LNCaP clone FGC (cell line): ENCODE data around the gene USP2.
"Not testable (repeated sequence)": the region's sequence is repeated elsewhere in the genome, so short reads cannot be mapped to it uniquely, and the experiment has no call there.

Experiments used
- DNase-seq: peaks from one replicate; pipeline ENCODE4 v3.0.0-alpha.2; 2011; ENCODE audit warnings: low read depth
- H3K4me3 ChIP-seq: 2 replicates; pipeline ENCODE4 v1.5.1; 2011; ENCODE audit warnings: mild to moderate bottlenecking, low read depth, low read length, control low read depth
- TF ChIP-seq, protein P1 (sequence below): IDR thresholded peaks from 2 replicates; pipeline ENCODE4 v1.5.1; 2012; ENCODE audit warnings: mild to moderate bottlenecking; ENCODE audit not compliant: control insufficient read depth, insufficient read depth; ENCODE audit errors: extremely low read depth

The USP2 gene

GRCh38 chr11:119414321-119414720 is 32.8 kb upstream of the USP2 start:
- H3K4me3 ChIP-seq: no peak overlapping the region
- DNase-seq: no peak
- TF ChIP-seq, protein P1, sequence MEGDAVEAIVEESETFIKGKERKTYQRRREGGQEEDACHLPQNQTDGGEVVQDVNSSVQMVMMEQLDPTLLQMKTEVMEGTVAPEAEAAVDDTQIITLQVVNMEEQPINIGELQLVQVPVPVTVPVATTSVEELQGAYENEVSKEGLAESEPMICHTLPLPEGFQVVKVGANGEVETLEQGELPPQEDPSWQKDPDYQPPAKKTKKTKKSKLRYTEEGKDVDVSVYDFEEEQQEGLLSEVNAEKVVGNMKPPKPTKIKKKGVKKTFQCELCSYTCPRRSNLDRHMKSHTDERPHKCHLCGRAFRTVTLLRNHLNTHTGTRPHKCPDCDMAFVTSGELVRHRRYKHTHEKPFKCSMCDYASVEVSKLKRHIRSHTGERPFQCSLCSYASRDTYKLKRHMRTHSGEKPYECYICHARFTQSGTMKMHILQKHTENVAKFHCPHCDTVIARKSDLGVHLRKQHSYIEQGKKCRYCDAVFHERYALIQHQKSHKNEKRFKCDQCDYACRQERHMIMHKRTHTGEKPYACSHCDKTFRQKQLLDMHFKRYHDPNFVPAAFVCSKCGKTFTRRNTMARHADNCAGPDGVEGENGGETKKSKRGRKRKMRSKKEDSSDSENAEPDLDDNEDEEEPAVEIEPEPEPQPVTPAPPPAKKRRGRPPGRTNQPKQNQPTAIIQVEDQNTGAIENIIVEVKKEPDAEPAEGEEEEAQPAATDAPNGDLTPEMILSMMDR: no peak

DNA sequence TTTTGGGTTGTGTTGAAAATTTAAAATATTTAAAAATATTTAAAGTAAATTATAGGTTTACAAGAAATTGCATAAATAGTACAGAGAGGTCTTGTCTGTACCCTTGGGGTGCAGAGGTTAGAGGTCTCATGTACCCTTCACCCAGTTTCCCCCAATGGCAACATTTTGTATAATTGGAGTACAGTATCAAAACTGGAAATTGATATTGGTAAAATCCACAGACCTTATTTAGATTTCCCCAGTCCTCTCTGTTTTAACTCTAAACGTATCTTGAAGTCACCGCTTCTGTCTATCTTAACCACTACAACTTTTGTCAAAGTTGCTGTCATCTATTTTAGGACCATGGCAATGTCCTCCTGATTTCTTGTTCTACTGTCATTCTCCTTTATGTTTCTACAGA is 30.6 kb upstream of the USP2 start:
- TF ChIP-seq, protein P1: no peak
- H3K4me3 ChIP-seq: no peak overlapping the region
- no peak for DNase-seq

DNA sequence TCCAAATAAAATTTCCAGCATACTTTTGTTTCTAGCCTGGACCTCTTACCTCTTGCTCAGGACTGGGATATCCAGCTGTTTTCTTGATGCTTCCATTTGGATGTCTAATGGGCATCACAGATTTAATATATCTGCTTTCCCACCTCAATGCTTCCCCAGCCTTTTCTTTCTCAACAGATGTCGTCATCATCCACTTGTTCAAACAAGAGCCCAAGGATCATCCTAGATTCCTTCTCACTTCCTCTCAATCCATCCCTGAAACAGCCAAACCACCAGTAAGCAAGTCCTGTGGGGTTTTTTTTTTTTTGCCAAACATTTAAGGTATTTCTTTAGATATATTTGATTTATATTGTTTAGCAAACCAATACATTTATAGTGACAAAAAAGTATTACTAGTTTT is 29.0 kb upstream of the USP2 start:
- no peak for DNase-seq
- no peak overlapping the region for H3K4me3 ChIP-seq
- TF ChIP-seq, protein P1: no peak

DNA sequence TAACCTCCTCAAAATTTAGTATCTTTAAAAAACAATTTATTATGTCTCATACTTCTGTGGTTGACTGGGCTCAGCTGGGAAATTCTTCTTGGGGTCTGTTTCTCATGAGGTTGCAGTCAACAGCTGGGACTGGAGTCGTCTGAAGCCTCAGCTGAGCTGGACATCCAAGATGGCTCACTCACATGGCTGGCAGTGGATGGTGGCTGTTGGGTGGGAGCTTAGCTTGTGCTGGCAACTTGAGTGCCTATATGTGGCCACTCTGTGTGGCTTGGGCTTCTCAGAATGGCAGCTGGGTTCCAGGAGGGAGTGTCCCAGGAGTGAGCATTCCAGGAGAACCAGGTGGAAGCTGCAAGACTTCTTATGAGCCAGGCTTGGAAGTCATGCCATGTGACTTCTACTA is 28.2 kb upstream of the USP2 start:
- no peak for DNase-seq
- TF ChIP-seq, protein P1: no peak
- H3K4me3 ChIP-seq: no peak overlapping the region

GRCh38 chr11:119406005-119406404 is 24.5 kb upstream of the USP2 start:
- DNase-seq: no peak
- no peak overlapping the region for H3K4me3 ChIP-seq
- TF ChIP-seq, protein P1: no peak

- not testable (repeated sequence) for H3K4me3 ChIP-seq, DNase-seq
Measured at GRCh38 chr11:119405448-119405847, 24.0 kb upstream of the USP2 start.

DNA sequence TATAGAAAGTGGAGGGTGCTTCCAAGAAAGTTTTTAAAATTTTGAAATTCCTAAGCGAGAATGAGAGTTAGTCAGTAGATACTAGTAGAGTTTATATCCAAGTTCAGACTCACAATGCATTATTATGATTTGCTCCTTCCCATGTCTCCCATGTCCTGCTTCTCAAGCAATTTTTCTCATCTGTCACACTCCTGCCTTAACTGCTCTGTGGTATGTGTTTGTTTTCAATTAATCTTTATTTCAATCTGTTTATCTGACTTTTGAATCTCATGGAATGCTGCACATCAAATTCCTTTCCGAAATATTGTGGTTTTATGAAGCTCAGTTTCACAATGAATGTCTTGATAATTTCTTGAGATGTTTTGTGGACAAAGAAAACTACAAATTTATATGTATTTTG is 23.4 kb upstream of the USP2 start:
- no peak overlapping the region for H3K4me3 ChIP-seq
- DNase-seq: no peak
- TF ChIP-seq, protein P1: no peak

- TF ChIP-seq, protein P1: no peak
- DNase-seq: no peak
Measured at GRCh38 chr11:119403021-119403420, 21.5 kb upstream of the USP2 start.

More at GRCh38 chr11:119403021-119403420, 21.5 kb upstream of the USP2 start:
- no peak overlapping the region for H3K4me3 ChIP-seq
